HG02623 (cell line): ENCODE measurements around the gene BIRC3.
"Not testable (repeated sequence)": the region's sequence is repeated elsewhere in the genome, so short reads cannot be mapped to it uniquely, and the experiment has no call there.

Source experiments
- ATAC-seq: cut with Tn5 transposase; IDR thresholded peaks from one replicate; pipeline ENCODE4 v1.9.1; 2021; ENCODE audit warnings: moderate library complexity; ENCODE audit not compliant: unreplicated experiment

Gene BIRC3

DNA sequence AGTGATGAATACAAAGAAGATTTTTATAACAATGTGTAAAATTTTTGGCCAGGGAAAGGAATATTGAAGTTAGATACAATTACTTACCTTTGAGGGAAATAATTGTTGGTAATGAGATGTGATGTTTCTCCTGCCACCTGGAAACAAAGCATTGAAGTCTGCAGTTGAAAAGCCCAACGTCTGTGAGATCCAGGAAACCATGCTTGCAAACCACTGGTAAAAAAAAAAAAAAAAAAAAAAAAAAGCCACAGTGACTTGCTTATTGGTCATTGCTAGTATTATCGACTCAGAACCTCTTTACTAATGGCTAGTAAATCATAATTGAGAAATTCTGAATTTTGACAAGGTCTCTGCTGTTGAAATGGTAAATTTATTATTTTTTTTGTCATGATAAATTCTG, 5.3 kb downstream of the BIRC3 start:
- no peak for ATAC-seq

- ATAC-seq = no peak
These were observed 6.4 kb downstream of the BIRC3 start for GRCh38 chr11:102323542-102324251.

DNA sequence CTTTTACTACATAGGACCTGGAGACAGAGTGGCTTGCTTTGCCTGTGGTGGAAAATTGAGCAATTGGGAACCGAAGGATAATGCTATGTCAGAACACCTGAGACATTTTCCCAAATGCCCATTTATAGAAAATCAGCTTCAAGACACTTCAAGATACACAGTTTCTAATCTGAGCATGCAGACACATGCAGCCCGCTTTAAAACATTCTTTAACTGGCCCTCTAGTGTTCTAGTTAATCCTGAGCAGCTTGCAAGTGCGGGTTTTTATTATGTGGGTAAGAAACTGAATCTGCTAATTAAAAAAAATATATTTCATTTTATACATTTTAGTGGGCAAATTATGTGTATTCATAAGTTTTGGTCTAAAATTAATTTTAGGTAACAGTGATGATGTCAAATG, 7.8 kb downstream of the BIRC3 start:
- ATAC-seq = no peak

- no peak for ATAC-seq
These were observed 11.5 kb downstream of the BIRC3 start for GRCh38 chr11:102328748-102329147.

- ATAC-seq = no peak
These were observed 12.9 kb downstream of the BIRC3 start for GRCh38 chr11:102330231-102330630.

DNA sequence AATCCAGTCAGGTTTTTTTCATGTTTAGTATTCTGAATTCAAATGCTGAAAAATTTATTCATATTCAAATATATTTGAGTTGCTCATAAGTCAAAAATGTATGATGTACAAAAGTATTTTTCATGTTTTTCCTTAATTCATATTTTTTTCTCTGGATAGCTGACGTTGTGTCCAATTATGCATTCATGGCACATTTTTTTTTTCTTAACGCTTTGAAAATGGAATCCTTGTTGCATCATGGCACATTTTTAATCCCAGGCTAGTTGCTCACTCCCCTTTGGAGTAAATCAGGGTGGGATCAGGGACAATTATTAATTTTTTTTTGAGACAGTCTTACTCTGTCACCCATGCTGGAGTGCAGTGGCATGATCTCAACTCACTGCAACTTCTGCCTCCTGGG, 14.1 kb downstream of the BIRC3 start:
- no peak for ATAC-seq

DNA sequence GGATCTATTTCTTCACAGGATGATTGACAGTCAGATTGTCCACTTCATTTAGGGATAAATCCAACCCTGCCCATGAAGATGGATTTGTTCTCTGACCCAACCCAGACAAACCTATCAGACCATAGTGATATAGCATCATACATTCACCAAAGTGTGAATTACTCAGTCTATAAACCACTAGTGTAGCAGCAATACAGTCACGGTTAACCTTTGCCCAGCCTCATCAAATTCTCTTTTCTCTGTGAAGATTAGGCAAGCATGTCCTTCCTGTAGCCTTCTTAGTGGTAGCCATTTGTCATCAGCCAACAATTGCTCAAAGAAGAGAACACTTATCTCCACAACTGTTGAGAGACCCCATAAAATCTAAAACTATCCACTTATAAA, 15.3 kb downstream of the BIRC3 start:
- ATAC-seq = no peak

GRCh38 chr11:102338479-102339010, 21.3 kb downstream of the BIRC3 start:
- ATAC-seq = no peak

GRCh38 chr11:102341311-102341710, 24.0 kb downstream of the BIRC3 start:
- ATAC-seq = not testable (repeated sequence)

- ATAC-seq = peak; percentile 29
These were observed 24.6 kb downstream of the BIRC3 start for GRCh38 chr11:102341844-102342318.

GRCh38 chr11:102343809-102344208, 26.5 kb downstream of the BIRC3 start:
- ATAC-seq = no peak

- peak; percentile 21 for ATAC-seq
These were observed 28.6 kb downstream of the BIRC3 start for GRCh38 chr11:102345904-102346303.

GRCh38 chr11:102346456-102346747, 29.1 kb downstream of the BIRC3 start:
- ATAC-seq = no peak

DNA sequence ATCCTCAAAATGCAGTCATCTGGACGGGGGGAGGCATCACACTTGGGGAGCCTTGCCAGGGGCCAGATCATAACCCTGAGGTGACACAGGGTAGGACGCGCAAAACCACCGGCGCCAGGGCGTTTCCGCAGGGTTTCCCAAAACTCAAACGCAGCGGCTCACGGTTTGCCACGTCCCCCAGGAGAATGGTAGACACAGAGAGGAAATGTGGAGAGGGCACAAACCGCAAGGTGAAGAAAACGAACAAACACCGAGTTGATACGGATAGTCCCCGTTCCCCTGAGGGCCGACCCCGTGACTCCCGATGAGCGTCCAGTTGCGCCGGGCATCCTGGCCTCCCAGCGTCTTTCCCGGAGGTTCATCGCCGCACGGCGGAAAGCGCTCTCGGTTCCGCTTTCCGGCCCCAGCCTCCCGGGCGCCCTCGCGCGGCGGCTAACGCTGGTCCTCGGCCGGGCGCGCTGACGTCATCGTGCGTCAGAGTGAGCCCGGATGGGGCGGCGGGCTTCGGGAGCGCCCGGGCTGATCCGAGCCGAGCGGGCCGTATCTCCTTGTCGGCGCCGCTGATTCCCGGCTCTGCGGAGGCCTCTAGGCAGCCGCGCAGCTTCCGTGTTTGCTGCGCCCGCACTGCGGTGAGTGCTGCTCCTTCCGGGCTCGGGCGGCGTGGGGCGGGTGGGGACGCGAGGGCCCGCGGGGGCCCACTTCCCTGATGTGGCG, 29.6 kb downstream of the BIRC3 start, which contains the start of gene BIRC2:
TSS of gene BIRC2 (plus strand) at position 467 of the 714 bp plus-strand sequence. CDS start 2,641 bp downstream, outside the sequence.
- ATAC-seq = peak; percentile 79

DNA sequence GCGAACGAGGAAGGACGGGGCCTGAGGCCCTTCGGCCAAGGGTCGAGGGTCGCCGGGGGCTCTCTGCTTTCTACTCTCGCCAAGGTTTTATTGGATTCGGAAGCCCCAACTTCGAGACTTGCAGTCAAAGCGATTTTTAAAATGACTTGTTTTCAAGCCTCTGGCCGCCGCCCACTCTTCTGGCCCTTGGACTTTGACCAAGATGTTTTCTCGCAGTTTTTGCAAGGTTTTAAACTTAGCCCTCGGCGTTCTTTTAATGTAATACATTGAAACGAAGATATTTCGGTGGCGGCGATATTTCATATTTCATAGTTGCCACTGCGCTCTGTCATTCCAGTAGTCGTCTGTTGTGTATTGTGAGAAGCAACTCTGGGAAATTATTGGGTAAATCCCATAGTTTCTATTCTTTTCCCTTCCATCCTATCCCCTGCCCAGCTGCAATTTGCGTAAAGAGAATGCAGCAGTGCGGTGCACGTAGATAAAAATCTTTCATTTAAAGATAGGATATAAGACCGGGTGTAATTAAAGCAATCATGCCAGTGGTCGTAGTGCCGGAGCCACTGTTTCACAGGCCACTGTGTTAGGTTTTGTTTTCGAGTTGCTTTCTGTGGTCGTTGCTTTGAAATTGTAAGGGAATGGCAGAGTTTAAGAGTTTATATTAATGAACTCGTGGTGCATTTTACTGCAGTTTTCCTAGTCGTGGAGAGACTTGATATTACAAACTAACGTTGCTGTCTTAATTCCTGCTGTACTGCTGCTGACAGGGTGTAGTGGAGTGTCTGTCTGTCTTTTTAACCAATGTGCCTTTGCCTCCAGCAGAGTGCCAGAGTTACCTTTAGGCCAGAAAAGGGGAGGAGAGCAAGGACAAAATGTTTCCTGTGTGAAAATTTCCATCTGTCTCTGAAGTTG, 30.4 kb downstream of the BIRC3 start:
- ATAC-seq = peak; percentile 1

DNA sequence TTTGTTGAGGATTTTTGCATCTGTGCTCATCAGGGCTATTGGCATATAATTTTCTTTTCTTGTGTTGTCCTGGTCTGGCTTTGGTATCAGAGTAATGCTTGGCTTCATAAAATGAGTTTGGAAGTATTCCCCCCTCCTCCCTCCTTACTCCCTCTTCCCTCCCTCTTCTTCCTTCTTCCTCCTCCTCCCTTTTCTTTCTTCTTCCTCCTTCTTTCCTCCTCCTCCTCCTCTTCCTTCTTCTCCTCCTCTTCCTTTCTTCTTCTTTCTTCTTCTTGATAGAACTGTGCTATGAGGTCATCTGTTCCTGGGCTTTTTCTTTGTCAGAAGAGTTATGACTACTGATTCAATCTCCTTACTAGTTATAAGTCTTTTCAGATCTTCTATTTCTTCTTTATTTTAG, 39.8 kb downstream of the BIRC3 start:
- no peak for ATAC-seq

GRCh38 chr11:102359372-102359771, 42.1 kb downstream of the BIRC3 start:
- no peak for ATAC-seq

DNA sequence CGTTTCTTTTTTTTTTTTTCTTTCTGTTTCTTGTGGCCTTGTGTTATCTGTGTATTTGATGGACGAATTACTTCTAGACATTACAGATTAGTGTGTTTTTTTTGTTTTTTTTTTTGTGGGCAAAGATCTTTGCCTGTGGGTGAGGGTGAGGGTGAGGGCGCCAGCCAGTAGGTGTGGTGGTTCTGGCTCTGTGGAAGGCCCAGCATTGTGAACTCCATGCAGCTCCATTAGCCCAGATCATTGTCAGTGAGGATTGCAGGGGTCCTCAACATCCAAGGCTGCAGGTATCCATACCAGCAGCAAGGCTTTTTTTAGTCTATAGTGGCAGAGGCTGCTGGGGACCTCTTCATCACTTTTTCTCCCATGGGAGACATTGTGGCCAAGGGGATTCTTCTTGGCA, 43.4 kb downstream of the BIRC3 start:
- ATAC-seq = no peak

GRCh38 chr11:102361086-102362031, 44.1 kb downstream of the BIRC3 start:
- ATAC-seq = peak; percentile 50

- no peak for ATAC-seq
These were observed 47.7 kb downstream of the BIRC3 start for GRCh38 chr11:102364991-102365390.
